HepG2 (cell line): ENCODE measurements around the gene MTA1. TPM values are rescaled to one million over a fixed set of nuclear protein-coding genes. Genes with fewer than 3 reads are reported as not detected.

Source experiments
- ATAC-seq: fragments of 200-7000 bp; cut with Tn5 transposase; 3 replicates; pipeline ENCODE4 v1.9.1; 2020; ENCODE audit warnings: mild to moderate bottlenecking, moderate library complexity
- BruUV-seq: library from RNA; stranded (reverse); fragments of 400-500 nt; replicated peaks from 2 replicates; lab custom pipeline; 2021; lab: Mats Ljungman, UMichigan
- CTCF ChIA-PET: fragments of 300-600 bp; formaldehyde crosslinking; extraction: SDS; loops from one replicate; lab custom pipeline; 2021; ENCODE audit warnings: low total read pairs, inconsistent platforms, low intra/inter-chr PET ratio; lab: Yijun Ruan, JAX
- POLR2A ChIA-PET: fragments of 350-600 bp; sonication (Branson Sonifier 250); formaldehyde crosslinking; loops from one replicate; lab custom pipeline; 2020; ENCODE audit warnings: antibody characterized with exemption, inconsistent platforms; lab: Yijun Ruan, JAX
- DNase-seq: peaks from one replicate; pipeline ENCODE4 v3.0.0-alpha.2; 2015; ENCODE audit warnings: low spot score
- FAIRE-seq: peaks from 3 replicates; lab custom pipeline; 2011; peaks lifted over from hg19 to GRCh38; lab: Jason Lieb, UNC
- H2AFZ ChIP-seq: one replicate; pipeline ENCODE4 v1.6.1; 2011; ENCODE audit warnings: low read length, inconsistent platforms
- H3K27ac ChIP-seq: fragments of 300-600 bp; 3 replicates; pipeline ENCODE4 v1.8.0; 2011; ENCODE audit warnings: mixed run types, mild to moderate bottlenecking, mixed read lengths, low read length, inconsistent platforms; ENCODE audit not compliant: insufficient read depth; ENCODE audit errors: extremely low read length
- H3K27me3 ChIP-seq, 2 experiments: fragments of 200-600 bp in 1 of 2; 2 replicates in 1 of 2; 3 replicates in 1 of 2; pipeline versions ENCODE4 v1.6.0 to v1.8.0; 2011; ENCODE audit warnings: low read length in 2 of 2, mild to moderate bottlenecking in 2 of 2, moderate library complexity in 2 of 2, inconsistent platforms in 1 of 2; ENCODE audit not compliant: insufficient read depth in 2 of 2, control insufficient read depth in 1 of 2
- H3K36me3 ChIP-seq, 2 experiments: fragments of 200-600 bp in 1 of 2; replicated peaks in 1 of 2; 2 replicates in 1 of 2; 3 replicates in 1 of 2; pipeline versions ENCODE4 v1.5.1 to v1.8.0; 2011; ENCODE audit warnings: low read length in 2 of 2, inconsistent platforms in 1 of 2; ENCODE audit not compliant: insufficient read depth in 2 of 2, control insufficient read depth in 1 of 2
- H3K4me1 ChIP-seq: 2 replicates; pipeline ENCODE4 v1.5.1; 2012; ENCODE audit warnings: low read length, inconsistent platforms; ENCODE audit not compliant: insufficient read depth
- H3K4me2 ChIP-seq: 2 replicates; pipeline ENCODE4 v1.6.0; 2011; ENCODE audit warnings: low read depth, low read length, inconsistent platforms
- H3K4me3 ChIP-seq, 3 experiments: fragments of 200-600 bp in 1 of 3; sonication (generic), shearing (Covaris generic) in 1 of 3; replicated peaks in 1 of 3; 2 replicates each; pipeline ENCODE4 v1.5.1; 2011 to 2016; ENCODE audit warnings: low read length in 3 of 3, inconsistent platforms in 2 of 3, low read depth in 2 of 3, mild to moderate bottlenecking in 2 of 3, control low read depth in 1 of 3, mixed read lengths in 1 of 3; ENCODE audit not compliant: insufficient read depth in 1 of 3
- H3K79me2 ChIP-seq: one replicate; pipeline ENCODE4 v1.6.1; 2011; ENCODE audit warnings: low read length, inconsistent platforms; ENCODE audit not compliant: insufficient read depth
- H3K9ac ChIP-seq: 2 replicates; pipeline ENCODE4 v1.6.0; 2011; ENCODE audit warnings: mild to moderate bottlenecking, low read depth, low read length, inconsistent platforms; ENCODE audit not compliant: insufficient read depth
- H3K9me3 ChIP-seq: 2 replicates; pipeline ENCODE4 v1.5.1; 2012; ENCODE audit warnings: mild to moderate bottlenecking, low read length
- H4K20me1 ChIP-seq: 2 replicates; pipeline ENCODE4 v1.6.0; 2011; ENCODE audit warnings: inconsistent platforms, mild to moderate bottlenecking, low read length, moderate library complexity; ENCODE audit not compliant: insufficient read depth
- CEBPG ChIP-seq: IDR thresholded peaks from 2 replicates; pipeline ENCODE4 v1.6.1; 2016
- FOXO4 ChIP-seq: sonication (generic); formaldehyde crosslinking; conservative IDR thresholded peaks from 2 replicates; pipeline ENCODE4 v1.8.1; 2023; ENCODE audit warnings: missing genetic modification reagents
- HNRNPH1 ChIP-seq: fragments of 200-400 bp; formaldehyde crosslinking; optimal IDR thresholded peaks from 2 replicates; pipeline ENCODE3; 2017; ENCODE audit warnings: mild to moderate bottlenecking, low read depth, low read length
- ONECUT2 ChIP-seq: sonication (generic); formaldehyde crosslinking; IDR thresholded peaks from 2 replicates; pipeline ENCODE4 v1.4.0; 2020; ENCODE audit warnings: missing genetic modification reagents
- POLR2AphosphoS2 ChIP-seq: IDR thresholded peaks from 2 replicates; pipeline ENCODE4 v1.6.1; 2011; ENCODE audit warnings: low read depth, low read length, improper control_type of control experiment
- RBFOX2 ChIP-seq: fragments of 200-400 bp; formaldehyde crosslinking; IDR thresholded peaks from 2 replicates; pipeline ENCODE4 v1.6.1; 2017; ENCODE audit warnings: low read depth, mild to moderate bottlenecking, low read length
- SMAD9 ChIP-seq: sonication (generic); formaldehyde crosslinking; IDR thresholded peaks from 2 replicates; pipeline ENCODE4 v1.5.1; 2020; ENCODE audit warnings: mild to moderate bottlenecking, missing genetic modification reagents
- SRSF9 ChIP-seq: fragments of 200-400 bp; formaldehyde crosslinking; IDR thresholded peaks from 2 replicates; pipeline ENCODE4 v1.6.1; 2018; ENCODE audit warnings: borderline replicate concordance, mild to moderate bottlenecking, low read depth, low read length; ENCODE audit not compliant: insufficient read depth, poor library complexity, severe bottlenecking
- TARDBP ChIP-seq: sonication (generic); formaldehyde crosslinking; IDR thresholded peaks from 2 replicates; pipeline ENCODE4 v1.8.0; 2022; ENCODE audit warnings: mild to moderate bottlenecking, missing genetic modification reagents
- TFDP2 ChIP-seq: sonication (generic); formaldehyde crosslinking; IDR thresholded peaks from 2 replicates; pipeline ENCODE4 v1.4.0; 2020; ENCODE audit warnings: missing genetic modification reagents
- ZNF138 ChIP-seq: sonication (generic); formaldehyde crosslinking; IDR thresholded peaks from 2 replicates; pipeline ENCODE4 v1.5.0; 2020; ENCODE audit warnings: mild to moderate bottlenecking, low read depth, missing genetic modification reagents
- ZNF614 ChIP-seq: IDR thresholded peaks from 2 replicates; pipeline ENCODE4 v1.6.1; 2018; ENCODE audit warnings: missing biosample characterization, missing genetic modification reagents, inconsistent platforms, borderline replicate concordance
- ZNF644 ChIP-seq: IDR thresholded peaks from 2 replicates; pipeline ENCODE4 v1.6.1; 2016; ENCODE audit warnings: low read depth
- ZNF878 ChIP-seq: sonication (generic); formaldehyde crosslinking; IDR thresholded peaks from 2 replicates; pipeline ENCODE4 v1.8.1; 2023; ENCODE audit warnings: mild to moderate bottlenecking, missing genetic modification reagents, moderate library complexity
- WGBS: methylation state at CpG from one replicate; pipeline ENCODE4 v1.1.6; 2017; ENCODE audit warnings: low lambda C conversion rate; 5-methylcytosine and 5-hydroxymethylcytosine counted together
- in situ Hi-C: cut with HindIII; loops from 2 replicates; pipeline ENCODE4 v1.10.0; 2017; ENCODE audit warnings: low pct_unique_long_range_greater_than_20kb; ENCODE audit not compliant: extremely low pct_ligation_motif_present
- intact Hi-C: fragments of 100-400 bp; cut with micrococcal nuclease; formaldehyde crosslinking; loops from one replicate; pipeline ENCODE4 v1.10.0; 2022; ENCODE audit not compliant: unreplicated experiment
- polyA plus RNA-seq, 8 experiments: library from polyadenylated mRNA; depleted of rRNA in 3 of 8; stranded (reverse) in 7 of 8; unstranded in 1 of 8; fragments of >200 nt; fragmentation: Illumina TruSeq in 4 of 8; extraction: Trizol in 4 of 8; gene quantifications; 2 replicates each; pipeline versions ENCODE4 v1.2.1 to v1.2.3, GENCODE V29; 2011 to 2016; ENCODE audit warnings: low read depth in 4 of 8, missing spikeins in 1 of 8, mixed read lengths in 1 of 8; ENCODE audit not compliant: insufficient read depth in 1 of 8
- total RNA-seq, 5 experiments: library from RNA; depleted of rRNA; stranded (reverse); fragments of >200 nt; fragmentation: Illumina TruSeq; extraction: Trizol; gene quantifications; 2 replicates each; pipeline ENCODE4 v1.2.3, GENCODE V29; 2016; ENCODE audit warnings: low read depth in 1 of 5
- TF ChIP-seq, protein P1 (sequence below): sonication (generic); formaldehyde crosslinking; IDR thresholded peaks from 2 replicates; pipeline ENCODE4 v1.4.0; 2020; ENCODE audit warnings: missing genetic modification reagents
- TF ChIP-seq, protein P2 (sequence below): sonication (generic); formaldehyde crosslinking; IDR thresholded peaks from 2 replicates; pipeline ENCODE4 v1.8.0; 2022; ENCODE audit warnings: missing genetic modification reagents, low read depth, mild to moderate bottlenecking, borderline replicate concordance
- TF ChIP-seq, protein P3 (sequence below): sonication (generic); formaldehyde crosslinking; IDR thresholded peaks from 2 replicates; pipeline ENCODE4 v1.8.1; 2023; ENCODE audit warnings: mild to moderate bottlenecking, moderate library complexity, missing genetic modification reagents

The MTA1 gene
- total and polyA plus RNA-seq, 2 of the 13 experiments (the other 11 are each of a cell fraction or from before 2014, with no cell fraction given), result 35.2 to 85.8 TPM

GRCh38 chr14:105464501-105464900 is 44.9 kb downstream of the MTA1 start:
- intact Hi-C loops, result no loop called here
- Histone ChIP-seq H3K27me3 (no peaks in the 10 kb centered on the region), H3K9me3 (no peaks in the 10 kb centered on the region), H3K79me2 (no peaks in the 10 kb centered on the region), H3K4me2 (no peak overlapping the region), H4K20me1 (no peaks in the 10 kb centered on the region), H3K4me1 (no peaks in the 10 kb centered on the region), H3K4me3 (no peak overlapping the region), H3K36me3 (peaks cover 18 to 42% of the 10 kb centered on the region in 2 experiments; a peak in 4 of 5 replicates), H3K27ac (no peak overlapping the region), H2AFZ (no peak overlapping the region), H3K9ac (no peak overlapping the region)
- 96% methylated on average over 32 of the region's 33 CpGs for WGBS
- TF ChIP-seq SRSF9 (no peak), ONECUT2 (CRISPR knock-in tag) (no peak), TARDBP (CRISPR knock-in tag) (no peak), ZNF878 (CRISPR knock-in tag) (no peak), FOXO4 (CRISPR knock-in tag) (no peak), SMAD9 (no peak), ZNF614 (CRISPR knock-in tag) (no peak), HNRNPH1 (no peak), POLR2AphosphoS2 (no peak), ZNF138 (CRISPR knock-in tag) (no peak), TFDP2 (CRISPR knock-in tag) (no peak), ZNF644 (CRISPR knock-in tag) (no peak), RBFOX2 (no peak), CEBPG (CRISPR knock-in tag) (no peak)
- TF ChIP-seq, protein P1, sequence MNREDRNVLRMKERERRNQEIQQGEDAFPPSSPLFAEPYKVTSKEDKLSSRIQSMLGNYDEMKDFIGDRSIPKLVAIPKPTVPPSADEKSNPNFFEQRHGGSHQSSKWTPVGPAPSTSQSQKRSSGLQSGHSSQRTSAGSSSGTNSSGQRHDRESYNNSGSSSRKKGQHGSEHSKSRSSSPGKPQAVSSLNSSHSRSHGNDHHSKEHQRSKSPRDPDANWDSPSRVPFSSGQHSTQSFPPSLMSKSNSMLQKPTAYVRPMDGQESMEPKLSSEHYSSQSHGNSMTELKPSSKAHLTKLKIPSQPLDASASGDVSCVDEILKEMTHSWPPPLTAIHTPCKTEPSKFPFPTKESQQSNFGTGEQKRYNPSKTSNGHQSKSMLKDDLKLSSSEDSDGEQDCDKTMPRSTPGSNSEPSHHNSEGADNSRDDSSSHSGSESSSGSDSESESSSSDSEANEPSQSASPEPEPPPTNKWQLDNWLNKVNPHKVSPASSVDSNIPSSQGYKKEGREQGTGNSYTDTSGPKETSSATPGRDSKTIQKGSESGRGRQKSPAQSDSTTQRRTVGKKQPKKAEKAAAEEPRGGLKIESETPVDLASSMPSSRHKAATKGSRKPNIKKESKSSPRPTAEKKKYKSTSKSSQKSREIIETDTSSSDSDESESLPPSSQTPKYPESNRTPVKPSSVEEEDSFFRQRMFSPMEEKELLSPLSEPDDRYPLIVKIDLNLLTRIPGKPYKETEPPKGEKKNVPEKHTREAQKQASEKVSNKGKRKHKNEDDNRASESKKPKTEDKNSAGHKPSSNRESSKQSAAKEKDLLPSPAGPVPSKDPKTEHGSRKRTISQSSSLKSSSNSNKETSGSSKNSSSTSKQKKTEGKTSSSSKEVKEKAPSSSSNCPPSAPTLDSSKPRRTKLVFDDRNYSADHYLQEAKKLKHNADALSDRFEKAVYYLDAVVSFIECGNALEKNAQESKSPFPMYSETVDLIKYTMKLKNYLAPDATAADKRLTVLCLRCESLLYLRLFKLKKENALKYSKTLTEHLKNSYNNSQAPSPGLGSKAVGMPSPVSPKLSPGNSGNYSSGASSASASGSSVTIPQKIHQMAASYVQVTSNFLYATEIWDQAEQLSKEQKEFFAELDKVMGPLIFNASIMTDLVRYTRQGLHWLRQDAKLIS (CRISPR knock-in tag), result no peak
- TF ChIP-seq, protein P2, sequence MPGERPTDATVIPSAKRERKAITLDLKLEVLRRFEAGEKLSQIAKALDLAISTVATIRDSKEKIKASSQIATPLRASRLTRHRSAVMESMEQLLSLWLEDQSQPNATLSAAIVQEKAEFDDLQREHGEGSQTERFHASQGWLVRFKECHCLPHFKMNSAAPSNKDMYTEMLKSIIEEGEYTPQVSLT (CRISPR knock-in tag), result no peak
- TF ChIP-seq, protein P3, sequence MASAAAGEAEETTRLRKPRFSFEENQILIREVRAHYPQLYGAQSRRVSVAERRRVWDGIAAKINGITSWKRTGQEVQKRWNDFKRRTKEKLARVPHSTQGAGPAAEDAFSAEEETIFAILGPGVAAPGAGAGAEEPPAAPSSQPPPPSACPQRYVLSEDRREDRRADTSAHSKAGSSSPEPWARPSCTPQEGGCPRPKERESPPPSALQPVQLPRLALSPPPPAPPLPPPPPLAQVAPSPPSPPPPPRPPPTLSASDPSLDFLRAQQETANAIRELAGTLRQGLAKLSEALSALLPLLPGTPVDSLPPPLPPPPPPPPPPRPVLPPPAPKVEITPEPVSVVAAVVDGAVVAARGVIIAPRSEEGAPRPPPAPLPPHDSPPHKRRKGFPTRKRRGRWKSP, result no peak
- FAIRE-seq (no peak), ATAC-seq (no peak), DNase-seq (no peak)
- CTCF ChIA-PET, result no interaction called here
- in situ Hi-C loops, result no loop called here
- POLR2A ChIA-PET, result no interaction called here
- no TSS peak for BruUV-seq
